ENCODE results near the gene PRKD3. TPM values are rescaled to one million over a fixed set of nuclear protein-coding genes. Genes with fewer than 3 reads are reported as not detected.

PRKD3 gene
- total and polyA plus RNA-seq, 9 of the 15 experiments (the other 6 are each of a cell fraction or from before 2014, with no cell fraction given), result 4.7 to 26.7 (median 17.0) TPM

- TF ChIP-seq, protein P1, sequence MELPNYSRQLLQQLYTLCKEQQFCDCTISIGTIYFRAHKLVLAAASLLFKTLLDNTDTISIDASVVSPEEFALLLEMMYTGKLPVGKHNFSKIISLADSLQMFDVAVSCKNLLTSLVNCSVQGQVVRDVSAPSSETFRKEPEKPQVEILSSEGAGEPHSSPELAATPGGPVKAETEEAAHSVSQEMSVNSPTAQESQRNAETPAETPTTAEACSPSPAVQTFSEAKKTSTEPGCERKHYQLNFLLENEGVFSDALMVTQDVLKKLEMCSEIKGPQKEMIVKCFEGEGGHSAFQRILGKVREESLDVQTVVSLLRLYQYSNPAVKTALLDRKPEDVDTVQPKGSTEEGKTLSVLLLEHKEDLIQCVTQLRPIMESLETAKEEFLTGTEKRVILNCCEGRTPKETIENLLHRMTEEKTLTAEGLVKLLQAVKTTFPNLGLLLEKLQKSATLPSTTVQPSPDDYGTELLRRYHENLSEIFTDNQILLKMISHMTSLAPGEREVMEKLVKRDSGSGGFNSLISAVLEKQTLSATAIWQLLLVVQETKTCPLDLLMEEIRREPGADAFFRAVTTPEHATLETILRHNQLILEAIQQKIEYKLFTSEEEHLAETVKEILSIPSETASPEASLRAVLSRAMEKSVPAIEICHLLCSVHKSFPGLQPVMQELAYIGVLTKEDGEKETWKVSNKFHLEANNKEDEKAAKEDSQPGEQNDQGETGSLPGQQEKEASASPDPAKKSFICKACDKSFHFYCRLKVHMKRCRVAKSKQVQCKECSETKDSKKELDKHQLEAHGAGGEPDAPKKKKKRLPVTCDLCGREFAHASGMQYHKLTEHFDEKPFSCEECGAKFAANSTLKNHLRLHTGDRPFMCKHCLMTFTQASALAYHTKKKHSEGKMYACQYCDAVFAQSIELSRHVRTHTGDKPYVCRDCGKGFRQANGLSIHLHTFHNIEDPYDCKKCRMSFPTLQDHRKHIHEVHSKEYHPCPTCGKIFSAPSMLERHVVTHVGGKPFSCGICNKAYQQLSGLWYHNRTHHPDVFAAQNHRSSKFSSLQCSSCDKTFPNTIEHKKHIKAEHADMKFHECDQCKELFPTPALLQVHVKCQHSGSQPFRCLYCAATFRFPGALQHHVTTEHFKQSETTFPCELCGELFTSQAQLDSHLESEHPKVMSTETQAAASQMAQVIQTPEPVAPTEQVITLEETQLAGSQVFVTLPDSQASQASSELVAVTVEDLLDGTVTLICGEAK (IDR thresholded peaks at IDR 0.05), result no peak
- TF ChIP-seq, protein P1 (CRISPR knock-in tag; IDR thresholded peaks at IDR 0.05), result no peak
- TF ChIP-seq FOXM1 (IDR thresholded peaks at IDR 0.05; ENCODE audit: low read depth) (no peak), FOXM1 (CRISPR knock-in tag; IDR thresholded peaks at IDR 0.05; ENCODE audit: low read depth) (no peak), GABPB1 (CRISPR knock-in tag; IDR thresholded peaks at IDR 0.05) (no peak)
These were observed 23.5 kb upstream of the PRKD3 start (continued) for GRCh38 chr2:37348155-37348554.
